DND-41 (cell line): ENCODE measurements around the gene KRT7.

ENCODE experiments used
- ATAC-seq: fragments of 200-7000 bp; cut with Tn5 transposase; 3 replicates; pipeline ENCODE4 v1.9.1; 2021; ENCODE audit warnings: low read depth; ENCODE audit not compliant: insufficient read depth
- DNase-seq: peaks from one replicate; pipeline ENCODE4 v3.0.0-alpha.2; 2020
- H2AFZ ChIP-seq: 2 replicates; pipeline ENCODE4 v1.6.0; 2012; ENCODE audit warnings: low read depth, low read length
- H3K27ac ChIP-seq: 2 replicates; pipeline ENCODE4 v1.5.1; 2012; ENCODE audit warnings: low read length, inconsistent platforms
- H3K27me3 ChIP-seq: fragments of 200-600 bp; sonication (generic); 2 replicates; pipeline ENCODE4 v1.6.0; 2012; ENCODE audit warnings: low read length, mild to moderate bottlenecking, inconsistent platforms; ENCODE audit not compliant: insufficient read depth, poor library complexity
- H3K36me3 ChIP-seq: 2 replicates; pipeline ENCODE4 v1.5.1; 2012; ENCODE audit warnings: low read length, inconsistent platforms; ENCODE audit not compliant: insufficient read depth
- H3K4me1 ChIP-seq: 2 replicates; pipeline ENCODE4 v1.5.1; 2012; ENCODE audit warnings: mild to moderate bottlenecking, low read length; ENCODE audit not compliant: insufficient read depth
- H3K4me2 ChIP-seq: 2 replicates; pipeline ENCODE4 v1.6.0; 2012; ENCODE audit warnings: mild to moderate bottlenecking, moderate library complexity, low read length, inconsistent platforms; ENCODE audit not compliant: insufficient read depth
- H3K4me3 ChIP-seq, 2 experiments: fragments of 200-600 bp in 1 of 2; shearing (Covaris generic) in 1 of 2; 2 replicates each; pipeline ENCODE4 v1.5.1; 2012 to 2016; ENCODE audit warnings: inconsistent platforms in 2 of 2, low read length in 2 of 2, mild to moderate bottlenecking in 2 of 2, low read depth in 1 of 2, moderate library complexity in 1 of 2
- H3K79me2 ChIP-seq: 2 replicates; pipeline ENCODE4 v1.6.0; 2012; ENCODE audit warnings: low read length, inconsistent platforms; ENCODE audit not compliant: insufficient read depth
- H3K9ac ChIP-seq: 2 replicates; pipeline ENCODE4 v1.6.0; 2012; ENCODE audit warnings: low read depth, mild to moderate bottlenecking, inconsistent platforms, low read length, moderate library complexity
- H3K9me3 ChIP-seq: 2 replicates; pipeline ENCODE4 v1.5.1; 2012; ENCODE audit warnings: low read length, moderate library complexity, mild to moderate bottlenecking, inconsistent platforms; ENCODE audit not compliant: insufficient read depth, severe bottlenecking
- H4K20me1 ChIP-seq: 2 replicates; pipeline ENCODE4 v1.6.0; 2012; ENCODE audit warnings: low read length; ENCODE audit not compliant: insufficient read depth
- EZH2 ChIP-seq: IDR thresholded peaks from 3 replicates; pipeline ENCODE4 v1.6.1; 2012; ENCODE audit warnings: borderline replicate concordance, low read depth, mild to moderate bottlenecking, moderate library complexity, low read length, inconsistent platforms; ENCODE audit not compliant: severe bottlenecking
- TF ChIP-seq, protein P1 (sequence below): IDR thresholded peaks from 2 replicates; pipeline ENCODE4 v1.5.1; 2012; ENCODE audit warnings: borderline replicate concordance, low read length, moderate library complexity, mild to moderate bottlenecking; ENCODE audit not compliant: poor library complexity, severe bottlenecking; ENCODE audit errors: extremely low read depth

Gene KRT7

DNA sequence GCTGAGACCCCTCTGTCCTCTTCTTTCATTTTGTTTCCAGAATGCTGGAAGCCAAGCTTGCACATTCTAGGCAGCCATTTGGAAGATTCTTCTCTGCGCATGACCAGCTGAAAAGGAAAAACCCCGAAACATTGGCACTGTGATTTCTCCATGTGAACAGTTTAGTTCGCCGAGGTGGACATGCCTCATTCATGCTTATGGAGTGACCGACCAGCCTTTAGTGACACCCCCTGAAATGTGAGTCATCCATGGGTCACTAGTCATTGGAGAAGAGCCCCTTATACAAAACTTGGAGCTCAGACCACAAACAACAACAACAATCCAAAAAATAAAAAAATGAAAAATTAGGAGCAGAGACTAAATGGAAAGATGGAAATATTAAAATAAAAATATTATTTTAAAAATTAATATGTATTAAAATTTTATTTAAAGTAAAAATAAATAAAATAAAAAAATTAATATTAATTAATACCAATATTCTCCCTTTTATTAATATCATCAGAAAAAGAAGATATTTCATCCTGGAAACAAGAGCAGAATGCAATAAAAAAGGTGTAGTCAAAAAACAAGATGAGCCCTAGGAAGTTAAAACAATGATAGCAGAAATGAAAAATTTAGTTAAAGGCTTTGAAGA, 9.5 kb upstream of the KRT7 start:
- no peak overlapping the region for H3K4me2 ChIP-seq
- no peaks in the 10 kb centered on the region for H3K36me3 ChIP-seq
- no peak for TF ChIP-seq EZH2
- TF ChIP-seq, protein P1, sequence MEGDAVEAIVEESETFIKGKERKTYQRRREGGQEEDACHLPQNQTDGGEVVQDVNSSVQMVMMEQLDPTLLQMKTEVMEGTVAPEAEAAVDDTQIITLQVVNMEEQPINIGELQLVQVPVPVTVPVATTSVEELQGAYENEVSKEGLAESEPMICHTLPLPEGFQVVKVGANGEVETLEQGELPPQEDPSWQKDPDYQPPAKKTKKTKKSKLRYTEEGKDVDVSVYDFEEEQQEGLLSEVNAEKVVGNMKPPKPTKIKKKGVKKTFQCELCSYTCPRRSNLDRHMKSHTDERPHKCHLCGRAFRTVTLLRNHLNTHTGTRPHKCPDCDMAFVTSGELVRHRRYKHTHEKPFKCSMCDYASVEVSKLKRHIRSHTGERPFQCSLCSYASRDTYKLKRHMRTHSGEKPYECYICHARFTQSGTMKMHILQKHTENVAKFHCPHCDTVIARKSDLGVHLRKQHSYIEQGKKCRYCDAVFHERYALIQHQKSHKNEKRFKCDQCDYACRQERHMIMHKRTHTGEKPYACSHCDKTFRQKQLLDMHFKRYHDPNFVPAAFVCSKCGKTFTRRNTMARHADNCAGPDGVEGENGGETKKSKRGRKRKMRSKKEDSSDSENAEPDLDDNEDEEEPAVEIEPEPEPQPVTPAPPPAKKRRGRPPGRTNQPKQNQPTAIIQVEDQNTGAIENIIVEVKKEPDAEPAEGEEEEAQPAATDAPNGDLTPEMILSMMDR, result no peak
- no peaks in the 10 kb centered on the region for H3K9me3 ChIP-seq
- ATAC-seq (no peak), DNase-seq (no peak)
- H2AFZ ChIP-seq, result no peak overlapping the region
- no peak overlapping the region for H3K9ac ChIP-seq
- no peak overlapping the region for H3K4me3 ChIP-seq
- H4K20me1 ChIP-seq, result no peaks in the 10 kb centered on the region
- H3K27me3 ChIP-seq, result peaks cover 10% of the 10 kb centered on the region
- no peaks in the 10 kb centered on the region for H3K4me1 ChIP-seq
- no peak overlapping the region for H3K27ac ChIP-seq
- H3K79me2 ChIP-seq, result no peaks in the 10 kb centered on the region

DNA sequence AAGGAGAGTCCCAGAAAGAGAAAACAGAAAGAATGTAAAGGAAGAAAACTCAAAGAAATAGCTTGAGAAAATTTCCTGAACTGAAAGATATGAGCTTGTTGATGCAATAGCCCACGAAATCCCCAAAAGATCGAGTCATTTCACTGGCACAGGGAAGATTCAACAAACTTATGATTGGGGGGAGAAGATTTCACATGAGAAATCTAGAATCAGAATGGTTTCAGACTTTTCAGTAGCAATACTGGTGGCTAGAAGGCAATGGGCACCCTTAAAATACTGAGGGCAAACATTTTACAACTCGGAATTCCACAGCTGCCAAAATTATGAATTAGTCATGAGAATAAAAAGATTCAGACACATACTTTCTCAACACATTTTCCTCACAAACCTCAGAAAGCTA, 8.9 kb upstream of the KRT7 start:
- no peaks in the 10 kb centered on the region for H3K36me3 ChIP-seq
- DNase-seq (no peak), ATAC-seq (no peak)
- no peak overlapping the region for H2AFZ ChIP-seq
- no peaks in the 10 kb centered on the region for H3K4me1 ChIP-seq
- H3K9ac ChIP-seq, result no peak overlapping the region
- H3K4me2 ChIP-seq, result no peak overlapping the region
- 0 out of 2 replicates have a peak, but pooled peaks cover 1% of the 10 kb centered on the region for H4K20me1 ChIP-seq
- TF ChIP-seq EZH2, result no peak
- TF ChIP-seq, protein P1, result no peak
- no peaks in the 10 kb centered on the region for H3K79me2 ChIP-seq
- H3K4me3 ChIP-seq, result no peak overlapping the region
- H3K9me3 ChIP-seq, result no peaks in the 10 kb centered on the region
- H3K27me3 ChIP-seq, result peaks cover 7% of the 10 kb centered on the region
- H3K27ac ChIP-seq, result no peak overlapping the region

- Histone ChIP-seq H3K4me1 (no peaks in the 10 kb centered on the region), H3K27ac (no peak overlapping the region), H3K9me3 (no peaks in the 10 kb centered on the region), H4K20me1 (peaks cover 3% of the 10 kb centered on the region; the same call in 1 of the 2 replicates), H2AFZ (no peak overlapping the region), H3K4me3 (no peak overlapping the region), H3K9ac (no peak overlapping the region), H3K79me2 (no peaks in the 10 kb centered on the region), H3K4me2 (no peak overlapping the region), H3K27me3 (peaks cover 7% of the 10 kb centered on the region), H3K36me3 (no peaks in the 10 kb centered on the region)
- no peak for TF ChIP-seq EZH2
- TF ChIP-seq, protein P1, result no peak
- DNase-seq (no peak), ATAC-seq (no peak)
Measured at GRCh38 chr12:52225752-52226151, 7.3 kb upstream of the KRT7 start.
